GM10266 (cell line): Measurements from ENCODE around the gene LONRF3.

Experiments used
- DNase-seq: peaks from one replicate; pipeline ENCODE4 v3.0.0; 2012; ENCODE audit errors: extremely low spot score
- TF ChIP-seq, protein P1 (sequence below): IDR thresholded peaks from 2 replicates; pipeline ENCODE4 v1.5.1; 2012; ENCODE audit warnings: mild to moderate bottlenecking, low read depth; ENCODE audit not compliant: control insufficient read depth, insufficient read depth; ENCODE audit errors: missing control alignments

LONRF3 gene

DNA sequence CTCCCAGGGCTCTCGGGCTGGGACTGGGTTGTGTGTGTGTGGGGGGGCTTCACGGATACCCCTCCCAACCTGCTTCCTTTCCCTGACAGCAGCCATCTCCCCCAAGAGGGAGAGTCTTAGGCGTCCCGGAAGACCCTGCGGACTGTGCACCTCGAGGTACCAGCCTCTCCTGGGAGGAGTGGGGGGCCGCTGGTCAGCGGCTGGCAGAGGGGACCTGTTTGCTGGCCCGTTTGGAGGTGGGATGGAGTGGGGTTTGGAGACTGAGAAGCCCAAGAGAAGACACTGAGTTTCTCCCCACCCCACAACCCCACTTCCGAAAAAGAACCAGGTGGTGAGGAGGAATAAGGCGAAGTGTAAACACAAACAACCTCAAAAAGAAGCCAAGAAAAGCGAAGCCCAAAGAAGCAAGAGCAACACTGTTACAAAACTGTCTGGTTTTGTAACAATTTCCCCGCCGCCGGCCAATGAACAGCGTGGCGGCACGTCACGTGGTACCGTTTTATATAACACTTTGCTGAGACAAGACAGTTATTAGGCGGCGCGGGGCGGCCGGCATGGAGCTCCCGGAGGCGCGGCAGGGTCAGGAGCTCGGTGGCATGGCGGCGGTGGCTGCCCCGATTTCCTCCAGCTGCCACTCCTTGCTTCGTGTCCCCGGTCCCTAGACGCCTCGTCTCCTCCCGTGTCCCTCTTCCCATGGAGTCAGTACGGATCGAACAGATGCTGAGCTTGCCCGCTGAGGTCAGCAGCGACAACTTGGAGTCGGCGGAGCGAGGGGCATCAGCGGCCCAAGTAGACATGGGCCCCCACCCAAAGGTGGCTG, at the start of gene LONRF3:
Gene LONRF3 (plus strand): TSS at position 531 of the 820 bp plus-strand sequence. CDS start 163 bp downstream, at position 694.
- no peak for DNase-seq
- TF ChIP-seq, protein P1, sequence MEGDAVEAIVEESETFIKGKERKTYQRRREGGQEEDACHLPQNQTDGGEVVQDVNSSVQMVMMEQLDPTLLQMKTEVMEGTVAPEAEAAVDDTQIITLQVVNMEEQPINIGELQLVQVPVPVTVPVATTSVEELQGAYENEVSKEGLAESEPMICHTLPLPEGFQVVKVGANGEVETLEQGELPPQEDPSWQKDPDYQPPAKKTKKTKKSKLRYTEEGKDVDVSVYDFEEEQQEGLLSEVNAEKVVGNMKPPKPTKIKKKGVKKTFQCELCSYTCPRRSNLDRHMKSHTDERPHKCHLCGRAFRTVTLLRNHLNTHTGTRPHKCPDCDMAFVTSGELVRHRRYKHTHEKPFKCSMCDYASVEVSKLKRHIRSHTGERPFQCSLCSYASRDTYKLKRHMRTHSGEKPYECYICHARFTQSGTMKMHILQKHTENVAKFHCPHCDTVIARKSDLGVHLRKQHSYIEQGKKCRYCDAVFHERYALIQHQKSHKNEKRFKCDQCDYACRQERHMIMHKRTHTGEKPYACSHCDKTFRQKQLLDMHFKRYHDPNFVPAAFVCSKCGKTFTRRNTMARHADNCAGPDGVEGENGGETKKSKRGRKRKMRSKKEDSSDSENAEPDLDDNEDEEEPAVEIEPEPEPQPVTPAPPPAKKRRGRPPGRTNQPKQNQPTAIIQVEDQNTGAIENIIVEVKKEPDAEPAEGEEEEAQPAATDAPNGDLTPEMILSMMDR = no peak

DNA sequence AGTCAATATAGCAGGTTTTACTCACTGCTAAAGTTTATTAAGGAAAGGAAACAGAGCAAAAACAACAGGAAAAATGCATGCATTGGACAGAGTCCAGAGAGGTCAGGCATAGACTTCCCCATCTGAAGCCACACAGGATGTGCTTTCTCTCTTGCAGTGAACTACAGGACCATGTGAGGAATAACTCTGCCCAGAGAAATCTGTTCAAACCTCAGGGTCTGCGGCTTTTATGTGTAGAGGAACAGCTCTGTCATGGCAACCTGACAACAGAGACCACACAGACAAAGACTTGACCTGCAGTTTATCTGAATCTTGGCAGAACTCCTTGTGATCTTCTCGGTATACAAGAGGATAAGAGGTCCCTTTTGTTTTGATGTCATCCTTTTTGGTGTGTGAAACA, 46.3 kb upstream of the LONRF3 start:
- TF ChIP-seq, protein P1 = no peak
- DNase-seq = no peak

DNA sequence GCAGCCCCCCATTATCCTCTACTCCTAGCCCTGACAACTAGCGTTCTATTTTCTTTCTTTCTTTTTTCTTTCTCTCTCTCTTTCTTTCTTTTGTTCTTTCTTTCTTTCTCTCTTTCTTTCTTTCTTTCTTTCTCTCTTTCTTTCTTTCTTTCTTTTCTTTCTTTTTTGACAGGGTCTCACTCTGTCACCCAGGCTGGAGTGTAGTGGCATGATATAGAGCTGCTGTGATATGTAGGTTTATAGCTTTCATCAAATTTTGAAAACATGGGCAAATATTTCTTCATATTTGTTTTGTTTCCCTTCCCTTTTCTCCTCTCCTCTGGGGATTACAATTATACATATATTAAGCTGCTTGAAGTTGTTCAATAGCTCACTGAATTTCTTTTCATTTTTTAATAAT, 39.1 kb upstream of the LONRF3 start:
- DNase-seq = no peak
- TF ChIP-seq, protein P1 = no peak

DNA sequence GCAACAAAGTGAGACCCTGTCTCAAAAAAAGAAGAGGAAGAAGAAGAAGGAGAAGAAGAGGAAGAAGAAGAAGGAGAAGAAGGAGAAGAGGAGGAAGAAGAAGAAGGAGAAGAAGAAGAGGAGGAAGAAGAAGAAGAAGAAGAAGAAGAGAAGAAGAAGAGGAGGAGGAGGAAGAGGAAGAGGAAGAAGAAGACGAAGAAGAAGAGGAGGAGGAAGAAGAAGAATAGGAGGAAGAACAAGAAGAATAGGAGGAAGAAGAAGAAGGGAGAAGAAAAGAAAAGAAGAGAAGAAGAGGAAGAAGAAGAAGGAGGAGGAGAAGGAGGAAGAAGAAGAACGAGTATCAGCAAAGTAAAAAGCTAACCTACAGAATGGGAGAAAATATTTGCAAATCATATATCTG, 33.3 kb upstream of the LONRF3 start:
- TF ChIP-seq, protein P1 = no peak
- no peak for DNase-seq

DNA sequence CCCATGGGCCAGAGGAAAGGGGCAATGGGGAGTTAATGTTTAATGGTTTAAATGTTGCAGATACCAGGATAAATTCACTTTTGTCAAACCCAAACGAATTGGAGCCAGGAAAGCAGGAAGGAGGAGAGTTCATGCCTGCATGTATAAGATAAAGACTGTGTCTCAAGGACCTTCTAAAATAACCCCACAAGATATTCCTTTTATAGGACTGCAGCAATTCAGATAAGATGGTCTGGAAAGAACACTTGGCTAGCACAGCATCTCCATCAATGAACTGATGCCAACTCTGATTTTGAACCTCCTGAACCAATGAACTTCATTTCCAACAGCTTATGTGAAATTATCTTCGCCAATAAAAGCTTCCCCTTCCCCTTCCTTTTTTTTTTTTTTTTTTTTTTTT, 31.3 kb upstream of the LONRF3 start:
- no peak for DNase-seq
- TF ChIP-seq, protein P1 = no peak

DNA sequence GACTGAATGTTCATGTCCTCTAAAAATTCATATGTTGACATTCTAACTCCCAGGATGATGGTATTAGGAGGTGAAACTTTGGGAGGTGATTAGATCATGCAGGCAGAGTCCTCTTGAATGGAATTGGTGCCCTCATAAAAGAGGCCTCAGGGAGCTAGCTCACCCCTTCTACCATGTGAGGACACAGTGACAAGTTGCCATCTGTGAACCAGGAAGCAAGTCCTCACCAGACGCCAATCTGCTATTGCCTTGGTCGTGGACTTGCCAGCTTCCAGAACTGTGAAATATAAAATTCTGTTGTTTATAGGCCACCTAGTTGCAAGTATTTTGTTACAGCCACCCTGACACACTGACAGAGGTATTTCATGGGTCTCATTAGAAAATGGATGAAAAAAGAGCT, 28.5 kb upstream of the LONRF3 start:
- TF ChIP-seq, protein P1 = no peak
- DNase-seq = no peak

DNA sequence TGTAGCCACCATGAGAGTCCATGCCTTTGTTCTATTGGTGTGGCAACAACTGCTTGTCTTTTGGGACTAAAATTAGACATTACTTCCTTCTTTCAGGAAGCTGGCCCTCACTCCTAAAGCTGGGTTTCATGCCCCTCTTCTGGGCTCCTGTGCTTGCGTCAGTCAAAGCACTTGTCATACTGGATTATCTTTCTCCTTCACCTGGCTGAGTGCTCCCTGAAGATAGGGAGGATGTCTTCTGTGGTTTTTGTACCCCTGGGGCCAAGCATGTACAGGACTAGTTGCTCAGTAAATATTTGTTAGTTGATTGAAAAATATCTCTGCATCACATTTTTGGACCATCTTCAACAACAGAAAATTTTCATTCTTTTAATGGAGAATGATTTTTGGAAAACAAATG, 26.1 kb upstream of the LONRF3 start:
- no peak for DNase-seq
- TF ChIP-seq, protein P1 = no peak
